HepG2 (cell line): ENCODE results near the gene TWNK. TPM values are rescaled to one million over a fixed set of nuclear protein-coding genes. Genes with fewer than 3 reads are reported as not detected.

Experiments used
- AGO2 ChIP-seq: fragments of 200-400 bp; formaldehyde crosslinking; optimal IDR thresholded peaks from 2 replicates; pipeline ENCODE3; 2017; ENCODE audit warnings: mild to moderate bottlenecking, low read depth, low read length, moderate library complexity
- CERS6 ChIP-seq: sonication (generic); formaldehyde crosslinking; IDR thresholded peaks from 2 replicates; pipeline ENCODE4 v1.5.0; 2020; ENCODE audit warnings: missing genetic modification reagents
- DPF2 ChIP-seq: sonication (generic); formaldehyde crosslinking; IDR thresholded peaks from 2 replicates; pipeline ENCODE4 v1.4.0; 2020; ENCODE audit warnings: mild to moderate bottlenecking, low read depth, missing genetic modification reagents, borderline replicate concordance
- FLYWCH1 ChIP-seq: sonication (generic); formaldehyde crosslinking; IDR thresholded peaks from 2 replicates; pipeline ENCODE4 v1.8.1; 2023; ENCODE audit warnings: mild to moderate bottlenecking, missing genetic modification reagents
- KDM5A ChIP-seq: fragments of 200-600 bp; sonication (generic); IDR thresholded peaks from 2 replicates; pipeline ENCODE4 v1.7.0; 2018; ENCODE audit warnings: antibody characterized with exemption, mild to moderate bottlenecking, low read length, borderline replicate concordance
- MIER3 ChIP-seq: IDR thresholded peaks from 2 replicates; pipeline ENCODE4 v1.6.1; 2016; ENCODE audit warnings: missing compliant biosample characterization, borderline replicate concordance
- NCOA2 ChIP-seq: sonication (generic); formaldehyde crosslinking; IDR thresholded peaks from 2 replicates; pipeline ENCODE4 v1.8.0; 2022; ENCODE audit warnings: inconsistent platforms
- NR2F6 ChIP-seq, 2 experiments: IDR thresholded peaks; 2 replicates each; pipeline ENCODE4 v1.6.1; 2016; ENCODE audit warnings: antibody characterized with exemption in 1 of 2, mild to moderate bottlenecking in 1 of 2
- SKI ChIP-seq: fragments of 450-650 bp; IDR thresholded peaks from one replicate; pipeline ENCODE4 v1.6.1; 2018; ENCODE audit warnings: mild to moderate bottlenecking; ENCODE audit not compliant: partially characterized antibody
- SRY ChIP-seq: sonication (generic); formaldehyde crosslinking; IDR thresholded peaks from 2 replicates; pipeline ENCODE4 v1.8.0; 2022; ENCODE audit warnings: mild to moderate bottlenecking, missing genetic modification reagents
- ZNF281 ChIP-seq: sonication (generic); formaldehyde crosslinking; IDR thresholded peaks from 2 replicates; pipeline ENCODE4 v1.4.0; 2020; ENCODE audit warnings: missing genetic modification reagents, borderline replicate concordance
- ZNF335 ChIP-seq: sonication (generic); formaldehyde crosslinking; IDR thresholded peaks from 2 replicates; pipeline ENCODE4 v1.4.0; 2020; ENCODE audit warnings: missing genetic modification reagents
- ZNF564 ChIP-seq: sonication (generic); formaldehyde crosslinking; IDR thresholded peaks from 2 replicates; pipeline ENCODE4 v1.8.1; 2023; ENCODE audit warnings: mild to moderate bottlenecking, missing genetic modification reagents
- ZNF747 ChIP-seq: sonication (generic); formaldehyde crosslinking; IDR thresholded peaks from 2 replicates; pipeline ENCODE4 v1.8.1; 2023; ENCODE audit warnings: missing genetic modification reagents, mild to moderate bottlenecking, borderline replicate concordance
- polyA plus RNA-seq, 8 experiments: library from polyadenylated mRNA; depleted of rRNA in 3 of 8; stranded (reverse) in 7 of 8; unstranded in 1 of 8; fragments of >200 nt; fragmentation: Illumina TruSeq in 4 of 8; extraction: Trizol in 4 of 8; gene quantifications; 2 replicates each; pipeline versions ENCODE4 v1.2.1 to v1.2.3, GENCODE V29; 2011 to 2016; ENCODE audit warnings: low read depth in 4 of 8, missing spikeins in 1 of 8, mixed read lengths in 1 of 8; ENCODE audit not compliant: insufficient read depth in 1 of 8
- total RNA-seq, 5 experiments: library from RNA; depleted of rRNA; stranded (reverse); fragments of >200 nt; fragmentation: Illumina TruSeq; extraction: Trizol; gene quantifications; 2 replicates each; pipeline ENCODE4 v1.2.3, GENCODE V29; 2016; ENCODE audit warnings: low read depth in 1 of 5
- TF ChIP-seq, protein P1 (sequence below): sonication (generic); formaldehyde crosslinking; IDR thresholded peaks from 2 replicates; pipeline ENCODE4 v1.5.1; 2020; ENCODE audit warnings: missing genetic modification reagents, mild to moderate bottlenecking, borderline replicate concordance
- TF ChIP-seq, protein P2 (sequence below): sonication (generic); formaldehyde crosslinking; conservative IDR thresholded peaks from 2 replicates; pipeline ENCODE4 v1.4.0; 2020; ENCODE audit warnings: missing genetic modification reagents
- TF ChIP-seq, protein P3 (sequence below): sonication (generic); formaldehyde crosslinking; IDR thresholded peaks from 2 replicates; pipeline ENCODE4 v1.5.0; 2020; ENCODE audit warnings: mild to moderate bottlenecking, missing genetic modification reagents
- TF ChIP-seq, protein P4 (sequence below): sonication (generic); formaldehyde crosslinking; IDR thresholded peaks from 2 replicates; pipeline ENCODE4 v1.5.0; 2020; ENCODE audit warnings: missing genetic modification reagents, mild to moderate bottlenecking, borderline replicate concordance

Gene TWNK
- total and polyA plus RNA-seq, 2 of the 13 experiments (the other 11 are each of a cell fraction or from before 2014, with no cell fraction given) = 10.7 to 16.5 TPM

DNA sequence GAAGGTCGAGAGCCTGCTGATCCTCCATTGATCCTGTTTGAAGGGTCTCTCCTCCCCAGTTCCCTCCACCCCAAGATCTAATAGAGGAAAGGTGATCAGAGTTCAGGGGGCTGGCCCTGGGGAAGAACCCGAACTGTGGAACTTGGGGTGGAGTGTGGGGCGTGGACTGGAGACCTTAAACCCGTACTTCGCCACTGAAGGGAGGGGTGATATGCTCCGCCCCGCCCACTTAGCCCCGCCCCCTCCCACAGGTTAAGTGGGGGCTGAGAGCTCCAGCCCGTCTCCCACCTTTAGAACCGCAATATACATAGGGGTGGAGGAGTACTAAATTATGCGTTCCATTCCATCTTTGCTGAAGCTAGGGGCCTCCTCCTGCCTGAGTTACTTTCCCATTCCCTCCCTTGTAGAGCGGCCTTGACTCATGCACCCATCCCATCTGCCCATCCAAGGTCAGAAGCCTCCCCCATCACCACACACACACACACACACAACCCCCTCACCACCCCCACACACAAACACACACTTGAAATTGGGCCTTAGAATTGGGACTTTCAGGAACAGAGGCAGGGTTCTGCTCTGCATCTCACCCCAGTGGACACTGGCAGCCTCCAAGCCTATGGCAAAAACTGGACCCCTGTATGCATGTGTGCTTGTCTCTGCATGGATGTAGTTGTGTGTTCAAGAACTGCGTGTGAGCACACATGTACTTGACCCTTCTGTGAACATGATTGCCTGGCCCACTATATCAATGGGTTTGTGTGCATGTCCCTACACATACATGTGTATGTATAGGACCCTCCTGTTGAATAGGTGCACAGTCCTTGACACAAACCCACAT is 17.0 kb upstream of the TWNK start (continued):
- TF ChIP-seq, protein P1, sequence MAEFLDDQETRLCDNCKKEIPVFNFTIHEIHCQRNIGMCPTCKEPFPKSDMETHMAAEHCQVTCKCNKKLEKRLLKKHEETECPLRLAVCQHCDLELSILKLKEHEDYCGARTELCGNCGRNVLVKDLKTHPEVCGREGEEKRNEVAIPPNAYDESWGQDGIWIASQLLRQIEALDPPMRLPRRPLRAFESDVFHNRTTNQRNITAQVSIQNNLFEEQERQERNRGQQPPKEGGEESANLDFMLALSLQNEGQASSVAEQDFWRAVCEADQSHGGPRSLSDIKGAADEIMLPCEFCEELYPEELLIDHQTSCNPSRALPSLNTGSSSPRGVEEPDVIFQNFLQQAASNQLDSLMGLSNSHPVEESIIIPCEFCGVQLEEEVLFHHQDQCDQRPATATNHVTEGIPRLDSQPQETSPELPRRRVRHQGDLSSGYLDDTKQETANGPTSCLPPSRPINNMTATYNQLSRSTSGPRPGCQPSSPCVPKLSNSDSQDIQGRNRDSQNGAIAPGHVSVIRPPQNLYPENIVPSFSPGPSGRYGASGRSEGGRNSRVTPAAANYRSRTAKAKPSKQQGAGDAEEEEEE (CRISPR knock-in tag) = no peak
- TF ChIP-seq MIER3 (CRISPR knock-in tag) (no peak), FLYWCH1 (CRISPR knock-in tag) (no peak), ZNF281 (CRISPR knock-in tag) (peak; percentile 79), CERS6 (CRISPR knock-in tag) (no peak), ZNF564 (no peak; the same call in 1 of the 2 replicates), NR2F6 (IDR thresholded peaks at IDR 0.05) (peak; percentile 62; the same call in 1 of the 2 replicates), NR2F6 (CRISPR knock-in tag; IDR thresholded peaks at IDR 0.05) (peak; percentile 52; the same call in 1 of the 2 replicates), SRY (no peak), NCOA2 (CRISPR knock-in tag) (peak; percentile 77), DPF2 (CRISPR knock-in tag) (peak; percentile 17; the same call in 1 of the 2 replicates), ZNF335 (CRISPR knock-in tag) (no peak), SKI (no peak), AGO2 (no peak), KDM5A (no peak), ZNF747 (CRISPR knock-in tag) (no peak)
- TF ChIP-seq, protein P2, sequence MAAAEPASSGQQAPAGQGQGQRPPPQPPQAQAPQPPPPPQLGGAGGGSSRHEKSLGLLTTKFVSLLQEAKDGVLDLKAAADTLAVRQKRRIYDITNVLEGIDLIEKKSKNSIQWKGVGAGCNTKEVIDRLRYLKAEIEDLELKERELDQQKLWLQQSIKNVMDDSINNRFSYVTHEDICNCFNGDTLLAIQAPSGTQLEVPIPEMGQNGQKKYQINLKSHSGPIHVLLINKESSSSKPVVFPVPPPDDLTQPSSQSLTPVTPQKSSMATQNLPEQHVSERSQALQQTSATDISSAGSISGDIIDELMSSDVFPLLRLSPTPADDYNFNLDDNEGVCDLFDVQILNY (CRISPR knock-in tag) = no peak
- TF ChIP-seq, protein P3, sequence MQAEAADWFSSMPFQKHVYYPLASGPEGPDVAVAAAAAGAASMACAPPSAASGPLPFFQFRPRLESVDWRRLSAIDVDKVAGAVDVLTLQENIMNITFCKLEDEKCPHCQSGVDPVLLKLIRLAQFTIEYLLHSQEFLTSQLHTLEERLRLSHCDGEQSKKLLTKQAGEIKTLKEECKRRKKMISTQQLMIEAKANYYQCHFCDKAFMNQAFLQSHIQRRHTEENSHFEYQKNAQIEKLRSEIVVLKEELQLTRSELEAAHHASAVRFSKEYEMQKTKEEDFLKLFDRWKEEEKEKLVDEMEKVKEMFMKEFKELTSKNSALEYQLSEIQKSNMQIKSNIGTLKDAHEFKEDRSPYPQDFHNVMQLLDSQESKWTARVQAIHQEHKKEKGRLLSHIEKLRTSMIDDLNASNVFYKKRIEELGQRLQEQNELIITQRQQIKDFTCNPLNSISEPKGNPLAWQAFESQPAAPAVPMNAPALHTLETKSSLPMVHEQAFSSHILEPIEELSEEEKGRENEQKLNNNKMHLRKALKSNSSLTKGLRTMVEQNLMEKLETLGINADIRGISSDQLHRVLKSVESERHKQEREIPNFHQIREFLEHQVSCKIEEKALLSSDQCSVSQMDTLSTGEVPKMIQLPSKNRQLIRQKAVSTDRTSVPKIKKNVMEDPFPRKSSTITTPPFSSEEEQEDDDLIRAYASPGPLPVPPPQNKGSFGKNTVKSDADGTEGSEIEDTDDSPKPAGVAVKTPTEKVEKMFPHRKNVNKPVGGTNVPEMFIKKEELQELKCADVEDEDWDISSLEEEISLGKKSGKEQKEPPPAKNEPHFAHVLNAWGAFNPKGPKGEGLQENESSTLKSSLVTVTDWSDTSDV (CRISPR knock-in tag) = no peak
- TF ChIP-seq, protein P4, sequence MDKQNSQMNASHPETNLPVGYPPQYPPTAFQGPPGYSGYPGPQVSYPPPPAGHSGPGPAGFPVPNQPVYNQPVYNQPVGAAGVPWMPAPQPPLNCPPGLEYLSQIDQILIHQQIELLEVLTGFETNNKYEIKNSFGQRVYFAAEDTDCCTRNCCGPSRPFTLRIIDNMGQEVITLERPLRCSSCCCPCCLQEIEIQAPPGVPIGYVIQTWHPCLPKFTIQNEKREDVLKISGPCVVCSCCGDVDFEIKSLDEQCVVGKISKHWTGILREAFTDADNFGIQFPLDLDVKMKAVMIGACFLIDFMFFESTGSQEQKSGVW = no peak
